Measurements from ENCODE around the gene BTBD16.

Gene BTBD16

DNA sequence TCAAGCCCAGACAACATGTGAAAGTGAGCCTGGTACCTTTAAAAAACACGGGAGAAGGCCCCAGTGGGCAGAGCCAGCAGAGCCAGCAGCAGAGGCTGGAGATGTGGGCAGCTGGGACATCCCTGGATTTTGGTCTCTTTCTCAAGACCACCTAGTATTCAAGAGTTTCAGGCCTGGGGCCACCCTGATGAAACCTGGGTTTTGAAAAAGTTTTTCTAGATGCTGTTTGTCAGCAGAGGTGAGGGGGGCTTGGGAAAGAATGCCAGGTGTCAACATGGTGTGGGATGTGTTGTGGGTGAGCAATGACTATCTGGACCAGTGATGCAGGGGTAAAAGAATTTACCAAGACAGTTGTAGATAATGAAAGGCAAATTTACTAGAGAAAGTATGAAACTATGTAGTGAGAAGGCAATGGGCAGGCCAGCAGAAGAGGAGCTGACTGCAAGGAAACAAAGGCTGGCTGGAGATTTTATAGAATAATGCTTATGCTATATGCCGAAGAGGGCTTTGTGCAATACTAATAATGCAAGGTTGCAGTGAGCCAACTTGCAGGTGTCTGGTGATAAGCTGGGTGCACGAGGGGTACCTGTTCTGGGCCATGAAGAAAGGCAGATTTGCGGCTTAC lies 75.3 kb downstream of the BTBD16 start:
- peak overlapping the region; percentile 49 to 99 (median 74) for H3K27ac Mint-ChIP-seq
- TF ChIP-seq, protein P1, sequence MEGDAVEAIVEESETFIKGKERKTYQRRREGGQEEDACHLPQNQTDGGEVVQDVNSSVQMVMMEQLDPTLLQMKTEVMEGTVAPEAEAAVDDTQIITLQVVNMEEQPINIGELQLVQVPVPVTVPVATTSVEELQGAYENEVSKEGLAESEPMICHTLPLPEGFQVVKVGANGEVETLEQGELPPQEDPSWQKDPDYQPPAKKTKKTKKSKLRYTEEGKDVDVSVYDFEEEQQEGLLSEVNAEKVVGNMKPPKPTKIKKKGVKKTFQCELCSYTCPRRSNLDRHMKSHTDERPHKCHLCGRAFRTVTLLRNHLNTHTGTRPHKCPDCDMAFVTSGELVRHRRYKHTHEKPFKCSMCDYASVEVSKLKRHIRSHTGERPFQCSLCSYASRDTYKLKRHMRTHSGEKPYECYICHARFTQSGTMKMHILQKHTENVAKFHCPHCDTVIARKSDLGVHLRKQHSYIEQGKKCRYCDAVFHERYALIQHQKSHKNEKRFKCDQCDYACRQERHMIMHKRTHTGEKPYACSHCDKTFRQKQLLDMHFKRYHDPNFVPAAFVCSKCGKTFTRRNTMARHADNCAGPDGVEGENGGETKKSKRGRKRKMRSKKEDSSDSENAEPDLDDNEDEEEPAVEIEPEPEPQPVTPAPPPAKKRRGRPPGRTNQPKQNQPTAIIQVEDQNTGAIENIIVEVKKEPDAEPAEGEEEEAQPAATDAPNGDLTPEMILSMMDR (IDR thresholded peaks at IDR 0.05; ENCODE audit: unreplicated experiment in 3 of 3) = no peak
- H3K27me3 Mint-ChIP-seq (ENCODE audit: low read depth) = peaks cover 6% of the 10 kb centered on the region
- peaks cover 3% of the 10 kb centered on the region for H3K36me3 Mint-ChIP-seq (ENCODE audit: low read depth)
- H3K9me3 Mint-ChIP-seq = peaks cover 24% of the 10 kb centered on the region
- no peak overlapping the region for H3K4me3 Mint-ChIP-seq
- H3K4me1 Mint-ChIP-seq = peaks cover 5% of the 10 kb centered on the region

GRCh38 chr10:122347170-122347841 lies 76.2 kb downstream of the BTBD16 start:
- TF ChIP-seq, protein P1 (IDR thresholded peaks at IDR 0.05; ENCODE audit: unreplicated experiment in 3 of 3) = no peak
- H3K4me1 Mint-ChIP-seq = peaks cover 5% of the 10 kb centered on the region
- H3K27ac Mint-ChIP-seq = peak overlapping the region; percentile 72 to 99 (median 90)
- peaks cover 24% of the 10 kb centered on the region for H3K9me3 Mint-ChIP-seq
- no peak overlapping the region for H3K4me3 Mint-ChIP-seq
- H3K36me3 Mint-ChIP-seq (ENCODE audit: low read depth) = peaks cover 3% of the 10 kb centered on the region
- no peaks in the 10 kb centered on the region for H3K27me3 Mint-ChIP-seq (ENCODE audit: low read depth)

- Mint-ChIP-seq H3K27ac (peak overlapping the region; percentile 90 to 99 (median 99)), H3K36me3 (ENCODE audit: low read depth) (peaks cover 3% of the 10 kb centered on the region), H3K4me3 (peak overlapping the region in 2 of 3 experiments; percentile 8 to 28), H3K27me3 (ENCODE audit: low read depth) (no peaks in the 10 kb centered on the region), H3K4me1 (no peaks in the 10 kb centered on the region), H3K9me3 (peaks cover 23% of the 10 kb centered on the region)
- TF ChIP-seq, protein P1 (IDR thresholded peaks at IDR 0.05; ENCODE audit: unreplicated experiment in 3 of 3) = no peak
Measured at GRCh38 chr10:122348512-122348911, 77.4 kb downstream of the BTBD16 start.

DNA sequence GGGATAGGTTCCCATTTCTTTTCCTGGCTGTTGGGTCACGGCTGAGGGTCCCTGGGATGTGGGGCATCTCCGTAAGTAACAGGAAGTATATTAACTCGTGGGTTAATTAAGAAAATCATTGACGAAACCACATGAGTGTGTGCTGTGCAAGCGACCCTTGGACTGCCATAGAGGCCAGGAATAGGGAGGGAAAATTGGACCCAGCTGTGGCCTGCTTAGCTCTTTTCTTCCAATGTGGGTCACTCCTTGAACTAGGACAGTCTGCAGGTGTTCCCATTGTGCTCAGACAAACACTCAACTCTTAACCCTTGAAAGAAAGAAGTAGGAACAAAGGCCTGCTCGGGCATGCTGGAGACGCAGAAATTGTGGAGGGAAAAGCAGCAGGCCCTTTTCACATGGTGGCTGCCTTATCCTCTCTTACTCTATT lies 77.9 kb downstream of the BTBD16 start:
- Mint-ChIP-seq H3K4me3 (peak overlapping the region in 2 of 3 experiments; percentile 28 to 34), H3K27me3 (ENCODE audit: low read depth) (peaks cover 3% of the 10 kb centered on the region), H3K27ac (peak overlapping the region; percentile 90 to 99 (median 99)), H3K9me3 (peaks cover 20% of the 10 kb centered on the region), H3K36me3 (ENCODE audit: low read depth) (peaks cover 3% of the 10 kb centered on the region), H3K4me1 (no peaks in the 10 kb centered on the region)
- TF ChIP-seq, protein P1 (IDR thresholded peaks at IDR 0.05; ENCODE audit: unreplicated experiment in 3 of 3) = no peak

GRCh38 chr10:122349758-122350369 lies 78.8 kb downstream of the BTBD16 start:
- H3K4me3 Mint-ChIP-seq = no peak overlapping the region
- peaks cover 4% of the 10 kb centered on the region for H3K27me3 Mint-ChIP-seq (ENCODE audit: low read depth)
- H3K4me1 Mint-ChIP-seq = no peaks in the 10 kb centered on the region
- peaks cover 3% of the 10 kb centered on the region for H3K36me3 Mint-ChIP-seq (ENCODE audit: low read depth)
- TF ChIP-seq, protein P1 (IDR thresholded peaks at IDR 0.05; ENCODE audit: unreplicated experiment in 3 of 3) = no peak
- peak overlapping the region; percentile 90 to 99 (median 99) for H3K27ac Mint-ChIP-seq
- peaks cover 18% of the 10 kb centered on the region for H3K9me3 Mint-ChIP-seq

Data from nephron (organoid).